GM12873 (cell line): ENCODE measurements around the gene SGCA.

Experiments
- CTCF ChIP-seq: IDR thresholded peaks from 2 replicates; pipeline ENCODE4 v1.5.1; 2012; ENCODE audit warnings: low read depth, mild to moderate bottlenecking, moderate library complexity, low read length, control low read depth; ENCODE audit not compliant: insufficient read depth; ENCODE audit errors: missing control alignments

The SGCA gene

GRCh38 chr17:50147841-50148225 is 18.0 kb upstream of the SGCA start:
- TF ChIP-seq CTCF: no peak

GRCh38 chr17:50148226-50149090 is 17.3 kb upstream of the SGCA start:
- no peak for TF ChIP-seq CTCF

- TF ChIP-seq CTCF: no peak
Observed at GRCh38 chr17:50149091-50149416, 16.8 kb upstream of the SGCA start.

GRCh38 chr17:50149417-50150353 is 16.1 kb upstream of the SGCA start:
- no peak for TF ChIP-seq CTCF

GRCh38 chr17:50150354-50151040 is 15.3 kb upstream of the SGCA start, which contains the start of gene PPP1R9B:
Gene PPP1R9B, minus strand, starts transcription at chr17:50150677. Its CDS starts 164 bp downstream, at chr17:50150513.
- no peak for TF ChIP-seq CTCF

GRCh38 chr17:50151041-50151936 is 14.5 kb upstream of the SGCA start:
- peak; percentile 78 for TF ChIP-seq CTCF
